GM18867 (cell line): Measurements from ENCODE around the gene SLC1A1.

Source experiments
- ATAC-seq: cut with Tn5 transposase; IDR thresholded peaks from one replicate; pipeline ENCODE4 v1.9.1; 2021; ENCODE audit warnings: mild to moderate bottlenecking, moderate library complexity; ENCODE audit not compliant: unreplicated experiment

SLC1A1 gene

DNA sequence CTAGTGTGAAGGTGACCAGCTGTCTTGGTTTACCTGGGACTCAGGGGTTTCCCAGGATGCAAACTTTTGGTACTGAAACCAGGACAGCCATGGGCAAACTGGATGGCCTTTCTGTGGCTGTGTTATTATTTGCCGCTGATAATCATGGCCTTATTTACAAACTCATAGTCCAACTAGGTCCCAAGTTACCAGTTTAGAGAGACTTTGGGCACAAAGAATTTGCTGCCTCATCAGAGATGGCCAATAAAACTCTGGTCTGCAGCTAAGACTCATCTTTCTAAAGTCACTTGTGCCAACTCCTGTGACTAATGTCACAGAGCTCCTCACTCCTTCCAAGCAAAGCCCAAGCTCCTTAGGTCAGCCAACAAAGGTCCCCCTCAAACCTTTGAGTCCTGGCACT, 124.4 kb downstream of the SLC1A1 start:
- ATAC-seq, result no peak

DNA sequence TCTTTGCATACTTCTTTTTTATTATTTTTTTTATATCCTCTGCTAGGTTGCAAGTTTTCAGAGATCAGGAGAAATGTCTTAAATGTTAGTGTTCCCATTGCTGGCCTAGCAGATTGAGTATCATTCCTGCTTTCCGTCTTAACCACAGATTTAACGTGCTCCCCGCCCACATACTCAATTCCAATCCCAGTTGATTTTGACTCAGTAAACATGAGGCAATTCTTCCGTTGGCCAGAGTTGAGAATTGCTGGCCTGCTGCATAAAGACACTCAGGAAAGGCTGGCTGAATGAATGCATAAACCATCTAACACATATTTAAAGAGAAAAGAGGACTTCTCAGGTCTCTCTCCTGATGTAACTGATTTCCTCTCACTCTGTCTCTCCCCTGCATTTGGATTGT, 125.0 kb downstream of the SLC1A1 start:
- ATAC-seq, result no peak

DNA sequence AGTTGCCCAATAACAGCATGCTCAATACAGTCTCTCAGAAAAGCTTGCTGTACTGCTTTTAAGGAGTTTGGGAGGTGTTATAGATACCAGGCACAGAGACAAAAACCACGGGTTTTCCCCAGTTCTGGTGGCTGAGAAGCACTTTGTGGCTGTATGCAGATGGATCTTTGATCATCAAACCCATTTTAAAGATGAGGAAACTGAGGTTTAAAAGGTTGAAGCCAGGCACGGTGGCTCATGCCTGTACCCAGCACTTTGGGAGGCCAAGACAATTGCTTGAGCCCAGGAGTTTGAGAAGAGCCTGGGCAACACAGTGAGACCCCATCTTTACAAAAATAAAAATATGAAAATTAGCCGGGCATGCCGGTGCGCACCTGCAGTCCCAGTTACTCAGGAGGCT, 125.5 kb downstream of the SLC1A1 start:
- no peak for ATAC-seq

DNA sequence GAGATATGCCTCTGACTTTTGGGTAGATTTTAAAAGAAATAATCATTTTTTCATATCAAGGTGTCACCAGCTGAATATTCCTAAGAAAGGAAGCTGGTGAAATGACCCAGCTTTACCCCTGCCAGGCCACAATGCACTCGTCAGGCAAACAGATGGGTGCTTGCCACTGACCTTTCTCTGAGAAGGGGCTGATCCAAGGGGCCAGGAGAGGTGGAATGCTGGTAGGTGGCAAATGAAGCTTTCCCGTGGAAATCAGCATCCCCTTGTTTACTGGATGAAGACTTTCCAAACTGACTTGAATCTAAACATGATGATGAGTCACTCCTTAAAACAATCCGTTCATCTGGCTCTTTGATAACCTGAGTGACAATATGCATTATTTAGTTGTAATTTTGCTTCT, 127.5 kb downstream of the SLC1A1 start:
- no peak for ATAC-seq

DNA sequence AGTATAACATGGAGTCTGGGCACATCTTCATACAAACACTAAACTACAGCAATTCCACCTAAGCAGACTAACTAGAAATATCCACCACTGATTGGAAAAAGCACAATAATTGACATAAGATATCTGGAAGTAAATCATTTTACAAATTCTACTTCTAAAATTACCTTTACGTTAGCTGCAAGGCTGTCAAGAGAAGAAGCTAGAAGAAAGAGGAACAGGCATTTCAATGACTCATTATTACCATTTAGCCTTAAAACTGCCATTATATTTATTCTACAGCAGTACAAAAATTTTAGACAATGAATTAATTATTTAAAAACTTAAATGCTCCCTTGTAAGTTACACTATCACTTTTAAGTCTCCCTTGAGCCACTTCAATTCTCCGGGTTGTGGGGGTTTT, 128.4 kb downstream of the SLC1A1 start:
- ATAC-seq, result no peak

- ATAC-seq, result no peak
These were observed 129.9 kb downstream of the SLC1A1 start for GRCh38 chr9:4620057-4620765.

GRCh38 chr9:4620881-4621555, 130.8 kb downstream of the SLC1A1 start:
- no peak for ATAC-seq

DNA sequence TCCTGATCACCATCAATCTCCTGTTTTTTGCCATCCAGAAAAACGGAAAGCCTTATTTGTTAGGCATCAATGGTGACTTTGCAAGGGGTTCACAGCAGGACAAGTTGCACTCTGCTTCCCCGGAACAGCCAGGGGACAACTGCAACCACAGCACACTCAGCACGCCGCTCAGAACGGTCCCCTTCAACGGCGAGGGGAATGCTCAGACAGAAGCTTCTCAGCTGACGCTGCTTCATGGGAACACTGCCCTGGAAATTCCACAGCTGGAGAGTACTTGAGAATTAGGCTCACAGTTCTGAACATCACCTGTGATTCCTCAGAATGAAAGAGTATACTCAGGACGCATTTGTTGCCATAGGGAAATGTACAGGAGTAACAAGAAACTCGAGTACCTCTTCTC, 131.7 kb downstream of the SLC1A1 start:
- no peak for ATAC-seq

GRCh38 chr9:4630836-4631235, 140.6 kb downstream of the SLC1A1 start:
- ATAC-seq, result no peak
